HepG2 (cell line): ENCODE measurements around the gene DRD3. TPM values are rescaled to one million over a fixed set of nuclear protein-coding genes. Genes with fewer than 3 reads are reported as not detected.
A peak's percentile ranks its signal among the peaks of the same experiment; 100 is the strongest.

Experiments used
- ARID5B ChIP-seq: IDR thresholded peaks from 2 replicates; pipeline ENCODE4 v1.4.0; 2020; ENCODE audit warnings: mild to moderate bottlenecking, missing genetic modification reagents
- BATF2 ChIP-seq: sonication (generic); formaldehyde crosslinking; IDR thresholded peaks from 2 replicates; pipeline ENCODE4 v1.8.0; 2022; ENCODE audit warnings: mild to moderate bottlenecking, missing genetic modification reagents, moderate library complexity
- CCDC6 ChIP-seq: sonication (generic); formaldehyde crosslinking; IDR thresholded peaks from 2 replicates; pipeline ENCODE4 v1.8.1; 2022; ENCODE audit warnings: mild to moderate bottlenecking, missing genetic modification reagents, moderate library complexity
- GATAD2A ChIP-seq: IDR thresholded peaks from 2 replicates; pipeline ENCODE4 v1.6.1; 2016
- MEIS1 ChIP-seq: sonication (generic); formaldehyde crosslinking; IDR thresholded peaks from 2 replicates; pipeline ENCODE4 v1.9.0; 2021; ENCODE audit warnings: mild to moderate bottlenecking, missing genetic modification reagents, moderate library complexity, borderline replicate concordance
- MTA3 ChIP-seq: sonication (generic); formaldehyde crosslinking; IDR thresholded peaks from 2 replicates; pipeline ENCODE4 v1.4.0; 2020; ENCODE audit warnings: missing genetic modification reagents
- RAD21 ChIP-seq: fragments of 450-650 bp; formaldehyde crosslinking; IDR thresholded peaks from 2 replicates; pipeline ENCODE4 v1.5.0; 2020; ENCODE audit warnings: mild to moderate bottlenecking
- SKIL ChIP-seq: sonication (generic); formaldehyde crosslinking; IDR thresholded peaks from 2 replicates; pipeline ENCODE4 v1.8.0; 2022; ENCODE audit warnings: missing genetic modification reagents, mild to moderate bottlenecking, moderate library complexity, borderline replicate concordance
- SMARCC2 ChIP-seq: fragments of 450-650 bp; IDR thresholded peaks from 2 replicates; pipeline ENCODE4 v1.6.1; 2017; ENCODE audit warnings: antibody characterized with exemption, mild to moderate bottlenecking
- SRSF4 ChIP-seq: fragments of 200-400 bp; formaldehyde crosslinking; IDR thresholded peaks from one replicate; pipeline ENCODE4 v1.6.1; 2018; ENCODE audit warnings: mild to moderate bottlenecking, low read depth, low read length, moderate library complexity; ENCODE audit not compliant: poor library complexity, severe bottlenecking
- TARDBP ChIP-seq: sonication (generic); formaldehyde crosslinking; IDR thresholded peaks from 2 replicates; pipeline ENCODE4 v1.8.0; 2022; ENCODE audit warnings: mild to moderate bottlenecking, missing genetic modification reagents
- TEAD3 ChIP-seq: optimal IDR thresholded peaks from 2 replicates; pipeline ENCODE3; 2016; ENCODE audit warnings: borderline replicate concordance
- ZHX2 ChIP-seq, 2 experiments: sonication (generic) in 1 of 2; formaldehyde crosslinking in 1 of 2; IDR thresholded peaks; 2 replicates each; pipeline versions ENCODE4 v1.6.1 to v1.9.0; 2014 to 2022; ENCODE audit warnings: antibody characterized with exemption in 1 of 2, borderline replicate concordance in 1 of 2, inconsistent platforms in 1 of 2, low read depth in 1 of 2, missing genetic modification reagents in 1 of 2
- ZNF143 ChIP-seq: sonication (generic); formaldehyde crosslinking; IDR thresholded peaks from 2 replicates; pipeline ENCODE4 v1.4.0; 2020; ENCODE audit warnings: missing genetic modification reagents
- ZNF431 ChIP-seq: sonication (generic); formaldehyde crosslinking; IDR thresholded peaks from 2 replicates; pipeline ENCODE4 v1.9.0; 2022; ENCODE audit warnings: missing genetic modification reagents, low read depth, mild to moderate bottlenecking, borderline replicate concordance
- ZNF616 ChIP-seq: sonication (generic); formaldehyde crosslinking; IDR thresholded peaks from 2 replicates; pipeline ENCODE4 v1.5.0; 2020; ENCODE audit warnings: low read depth, mild to moderate bottlenecking, missing genetic modification reagents
- ZSCAN31 ChIP-seq: sonication (generic); formaldehyde crosslinking; IDR thresholded peaks from 2 replicates; pipeline ENCODE4 v1.5.0; 2020; ENCODE audit warnings: low read depth, mild to moderate bottlenecking, missing genetic modification reagents
- polyA plus RNA-seq, 8 experiments: library from polyadenylated mRNA; depleted of rRNA in 3 of 8; stranded (reverse) in 7 of 8; unstranded in 1 of 8; fragments of >200 nt; fragmentation: Illumina TruSeq in 4 of 8; extraction: Trizol in 4 of 8; gene quantifications; 2 replicates each; pipeline versions ENCODE4 v1.2.1 to v1.2.3, GENCODE V29; 2011 to 2016; ENCODE audit warnings: low read depth in 4 of 8, missing spikeins in 1 of 8, mixed read lengths in 1 of 8; ENCODE audit not compliant: insufficient read depth in 1 of 8
- total RNA-seq, 5 experiments: library from RNA; depleted of rRNA; stranded (reverse); fragments of >200 nt; fragmentation: Illumina TruSeq; extraction: Trizol; gene quantifications; 2 replicates each; pipeline ENCODE4 v1.2.3, GENCODE V29; 2016; ENCODE audit warnings: low read depth in 1 of 5

DRD3 gene
- total and polyA plus RNA-seq, 2 of the 13 experiments (the other 11 are each of a cell fraction or from before 2014, with no cell fraction given) = not detected

- TF ChIP-seq ZHX2 (IDR thresholded peaks at IDR 0.05; ENCODE audit: low read depth) (no peak), ZHX2 (CRISPR knock-in tag; IDR thresholded peaks at IDR 0.05; ENCODE audit: borderline replicate concordance) (no peak), SMARCC2 (no peak), RAD21 (CRISPR knock-in tag) (peak; percentile 66), CCDC6 (CRISPR knock-in tag) (no peak), MTA3 (CRISPR knock-in tag) (no peak), MEIS1 (CRISPR knock-in tag) (no peak), SRSF4 (no peak), ZSCAN31 (CRISPR knock-in tag) (no peak), TARDBP (CRISPR knock-in tag) (no peak), ZNF143 (CRISPR knock-in tag) (no peak), BATF2 (no peak), ARID5B (CRISPR knock-in tag) (peak; percentile 42; the same call in 1 of the 2 replicates), SKIL (CRISPR knock-in tag) (no peak), TEAD3 (CRISPR knock-in tag) (no peak), ZNF616 (CRISPR knock-in tag) (no peak), ZNF431 (no peak), GATAD2A (peak; percentile 15; the same call in 1 of the 2 replicates)
Observed at GRCh38 chr3:114152519-114153151, 26.2 kb downstream of the DRD3 start (continued).
